Nephron progenitor cell (in vitro differentiated cells): Measurements from ENCODE around the gene HYDIN.

Source experiments
- DNase-seq: peaks from one replicate; pipeline ENCODE4 v3.0.0; 2021
- H3K27ac Mint-ChIP-seq: 2 replicates; pipeline ENCODE4 v1.8.0; 2021; ENCODE audit warnings: mild to moderate bottlenecking, moderate library complexity, mixed read lengths
- H3K27me3 Mint-ChIP-seq: 2 replicates; pipeline ENCODE4 v1.8.0; 2021; ENCODE audit warnings: mild to moderate bottlenecking, low read depth, mixed read lengths; ENCODE audit not compliant: poor library complexity
- H3K36me3 Mint-ChIP-seq: 2 replicates; pipeline ENCODE4 v1.8.0; 2021; ENCODE audit warnings: low read depth, mixed read lengths
- H3K4me1 Mint-ChIP-seq: 2 replicates; pipeline ENCODE4 v1.8.0; 2021; ENCODE audit warnings: mixed read lengths
- H3K4me3 Mint-ChIP-seq: 2 replicates; pipeline ENCODE4 v1.8.0; 2021; ENCODE audit warnings: mild to moderate bottlenecking, moderate library complexity, mixed read lengths
- H3K9me3 Mint-ChIP-seq: 2 replicates; pipeline ENCODE4 v1.8.0; 2021; ENCODE audit warnings: mild to moderate bottlenecking, moderate library complexity, mixed read lengths
- CTCF ChIP-seq: fragments of 200-600 bp; sonication (generic); IDR thresholded peaks from 2 replicates; pipeline ENCODE4 v1.5.0; 2021; ENCODE audit warnings: antibody characterized with exemption

The HYDIN gene

GRCh38 chr16:71262391-71262790 is 31.9 kb upstream of the HYDIN start:
- peaks cover 4% of the 10 kb centered on the region for H3K27me3 Mint-ChIP-seq
- H3K4me1 Mint-ChIP-seq, result no peaks in the 10 kb centered on the region
- no peak for TF ChIP-seq CTCF
- H3K9me3 Mint-ChIP-seq, result peaks cover under 1% of the 10 kb centered on the region
- no peak overlapping the region for H3K27ac Mint-ChIP-seq
- no peak overlapping the region for H3K4me3 Mint-ChIP-seq
- H3K36me3 Mint-ChIP-seq, result no peaks in the 10 kb centered on the region
- DNase-seq, result no peak

- H3K36me3 Mint-ChIP-seq, result no peaks in the 10 kb centered on the region
- no peak overlapping the region for H3K4me3 Mint-ChIP-seq
- peaks cover 4% of the 10 kb centered on the region for H3K27me3 Mint-ChIP-seq
- no peak overlapping the region for H3K27ac Mint-ChIP-seq
- TF ChIP-seq CTCF, result no peak
- no peaks in the 10 kb centered on the region for H3K9me3 Mint-ChIP-seq
- H3K4me1 Mint-ChIP-seq, result no peaks in the 10 kb centered on the region
- no peak for DNase-seq
These were observed 30.5 kb upstream of the HYDIN start for GRCh38 chr16:71260995-71261394.

- no peak for DNase-seq
- Mint-ChIP-seq H3K4me3 (no peak overlapping the region), H3K27ac (no peak overlapping the region), H3K36me3 (no peaks in the 10 kb centered on the region), H3K27me3 (peaks cover 4% of the 10 kb centered on the region), H3K9me3 (no peaks in the 10 kb centered on the region), H3K4me1 (peaks cover 15% of the 10 kb centered on the region)
- no peak for TF ChIP-seq CTCF
These were observed 28.6 kb upstream of the HYDIN start for GRCh38 chr16:71259086-71259485.

GRCh38 chr16:71258372-71258771 is 27.9 kb upstream of the HYDIN start:
- DNase-seq, result no peak
- peaks cover 4% of the 10 kb centered on the region for H3K27me3 Mint-ChIP-seq
- H3K27ac Mint-ChIP-seq, result no peak overlapping the region

GRCh38 chr16:71257768-71258167 is 27.2 kb upstream of the HYDIN start:
- Mint-ChIP-seq H3K4me3 (no peak overlapping the region), H3K4me1 (peaks cover 15% of the 10 kb centered on the region), H3K27ac (no peak overlapping the region), H3K36me3 (no peaks in the 10 kb centered on the region), H3K27me3 (peaks cover 4% of the 10 kb centered on the region), H3K9me3 (no peaks in the 10 kb centered on the region)
- no peak for TF ChIP-seq CTCF
- DNase-seq, result no peak

More at GRCh38 chr16:71258372-71258771, 27.9 kb upstream of the HYDIN start:
- peaks cover 15% of the 10 kb centered on the region for H3K4me1 Mint-ChIP-seq
- no peak for TF ChIP-seq CTCF
- no peaks in the 10 kb centered on the region for H3K36me3 Mint-ChIP-seq
- H3K9me3 Mint-ChIP-seq, result no peaks in the 10 kb centered on the region
- H3K4me3 Mint-ChIP-seq, result no peak overlapping the region

- H3K36me3 Mint-ChIP-seq, result no peaks in the 10 kb centered on the region
- H3K27ac Mint-ChIP-seq, result no peak overlapping the region
- H3K4me1 Mint-ChIP-seq, result peaks cover 15% of the 10 kb centered on the region
- DNase-seq, result peak; percentile 4
- H3K4me3 Mint-ChIP-seq, result no peak overlapping the region
- H3K9me3 Mint-ChIP-seq, result no peaks in the 10 kb centered on the region
- TF ChIP-seq CTCF, result no peak
- H3K27me3 Mint-ChIP-seq, result peaks cover 4% of the 10 kb centered on the region
These were observed 25.2 kb upstream of the HYDIN start for GRCh38 chr16:71255721-71256120.
